Cerebellar cortex (tissue), 1 donor: ENCODE measurements around the gene FOXP2.
"Not testable (repeated sequence)": the region's sequence is repeated elsewhere in the genome, so short reads cannot be mapped to it uniquely, and the experiment has no call there.

Source experiments
- DNase-seq: peaks from one replicate; pipeline ENCODE4 v3.0.0-alpha.2; 2015; ENCODE audit warnings: low spot score

The FOXP2 gene

GRCh38 chr7:114590298-114590697, 175.7 kb downstream of the FOXP2 start:
- DNase-seq: no peak

GRCh38 chr7:114598946-114599345, 184.3 kb downstream of the FOXP2 start:
- DNase-seq: no peak

- no peak for DNase-seq
These were observed 191.5 kb downstream of the FOXP2 start for GRCh38 chr7:114606100-114606499.

DNA sequence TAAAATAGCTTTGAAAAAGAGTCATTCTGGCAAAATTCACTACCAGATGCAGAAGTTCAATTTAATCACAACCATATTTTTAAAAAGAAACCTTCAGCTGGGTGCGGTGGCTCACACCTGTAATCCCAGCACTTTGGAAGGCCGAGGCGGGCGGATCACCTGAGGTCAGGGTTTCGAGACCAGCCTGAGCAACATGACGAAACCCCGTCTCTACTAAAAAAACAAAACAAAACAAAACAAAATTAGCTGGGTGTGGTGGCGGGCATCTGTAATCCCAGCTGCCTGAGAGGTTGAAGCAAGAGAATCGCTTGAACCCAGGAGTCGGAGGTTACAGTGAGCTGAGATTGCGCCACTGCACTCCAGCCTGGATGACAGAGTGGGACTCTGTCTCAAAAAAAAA, 194.2 kb downstream of the FOXP2 start:
- DNase-seq: not testable (repeated sequence)

GRCh38 chr7:114620208-114620607, 205.6 kb downstream of the FOXP2 start:
- DNase-seq: no peak

DNA sequence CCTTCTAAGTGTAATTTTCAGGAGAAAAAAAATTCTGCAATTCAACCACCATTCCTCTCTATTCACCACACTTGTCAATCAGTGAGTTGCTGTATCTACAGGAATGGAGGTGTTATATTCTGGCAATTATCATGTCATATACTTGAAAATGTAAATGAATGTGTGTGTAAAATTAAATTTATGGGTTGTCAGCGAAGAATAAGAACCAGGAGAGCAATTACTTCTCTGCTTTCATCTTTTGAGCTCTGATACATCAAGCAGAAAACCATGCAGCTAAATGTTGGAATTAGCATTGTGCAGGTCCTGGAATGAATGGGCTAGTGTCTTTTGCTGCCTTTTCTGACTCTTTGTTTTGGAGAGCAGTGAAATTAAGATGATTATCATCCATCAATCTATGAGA, 207.6 kb downstream of the FOXP2 start:
- DNase-seq: no peak

- no peak for DNase-seq
These were observed 208.5 kb downstream of the FOXP2 start for GRCh38 chr7:114623146-114623545.

DNA sequence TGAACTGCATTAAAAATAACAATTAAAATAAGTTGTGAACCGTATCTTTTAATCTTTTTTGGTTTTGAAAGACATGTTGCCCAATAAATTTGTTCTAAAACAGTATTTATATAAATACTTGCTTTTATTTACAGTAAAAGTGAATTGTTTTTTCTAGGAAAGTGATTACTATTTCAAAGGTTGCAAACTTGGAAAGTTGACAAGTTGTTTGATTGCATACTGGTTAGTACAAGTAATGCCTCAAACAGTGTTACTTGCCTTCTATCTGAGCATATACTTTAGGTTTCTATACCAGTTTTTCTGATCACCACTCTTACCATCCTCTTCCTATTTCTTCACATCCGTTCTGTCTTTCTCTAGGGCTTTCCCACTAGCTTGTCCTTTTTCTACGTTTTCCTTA, 212.6 kb downstream of the FOXP2 start:
- DNase-seq: no peak

- DNase-seq: no peak
These were observed 213.7 kb downstream of the FOXP2 start for GRCh38 chr7:114628362-114628761.

GRCh38 chr7:114629762-114630161, 215.1 kb downstream of the FOXP2 start:
- DNase-seq: no peak

DNA sequence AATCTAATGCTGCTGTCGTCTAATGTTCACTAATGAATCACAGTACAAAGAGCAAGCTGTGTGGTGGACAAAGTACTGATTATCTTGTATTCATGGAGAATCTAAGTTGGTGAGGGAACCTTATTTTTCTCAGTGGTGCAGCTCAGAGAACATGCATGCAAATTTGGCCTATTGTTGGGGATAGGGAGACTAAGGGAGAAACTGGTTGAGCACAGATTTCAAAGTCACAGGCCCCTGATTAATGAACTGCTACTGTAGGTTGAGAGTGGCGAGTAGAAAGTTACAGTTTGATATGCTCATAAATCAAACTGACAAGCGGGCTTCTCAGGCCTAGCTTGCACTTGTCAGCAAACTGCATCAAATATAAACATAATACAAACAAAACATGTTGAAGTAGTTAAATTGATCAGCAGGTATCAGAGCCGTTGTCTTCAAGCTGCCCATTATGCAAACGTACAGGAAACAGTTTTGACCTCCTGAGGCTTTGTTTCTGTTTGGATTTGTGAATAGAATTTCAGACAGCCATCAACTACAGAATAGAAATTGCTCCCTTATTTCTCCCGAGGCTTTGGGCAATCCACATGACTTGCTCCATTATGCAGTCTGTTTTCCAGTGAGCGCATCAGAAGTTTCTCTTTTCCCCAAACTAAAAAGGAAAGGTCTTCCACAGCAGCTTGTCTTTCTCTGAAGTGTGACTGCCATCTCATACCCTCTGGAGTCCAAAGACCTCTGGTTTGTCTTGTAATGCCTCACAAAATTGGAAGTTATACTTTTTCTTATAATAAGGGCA, 215.8 kb downstream of the FOXP2 start:
- DNase-seq: no peak

DNA sequence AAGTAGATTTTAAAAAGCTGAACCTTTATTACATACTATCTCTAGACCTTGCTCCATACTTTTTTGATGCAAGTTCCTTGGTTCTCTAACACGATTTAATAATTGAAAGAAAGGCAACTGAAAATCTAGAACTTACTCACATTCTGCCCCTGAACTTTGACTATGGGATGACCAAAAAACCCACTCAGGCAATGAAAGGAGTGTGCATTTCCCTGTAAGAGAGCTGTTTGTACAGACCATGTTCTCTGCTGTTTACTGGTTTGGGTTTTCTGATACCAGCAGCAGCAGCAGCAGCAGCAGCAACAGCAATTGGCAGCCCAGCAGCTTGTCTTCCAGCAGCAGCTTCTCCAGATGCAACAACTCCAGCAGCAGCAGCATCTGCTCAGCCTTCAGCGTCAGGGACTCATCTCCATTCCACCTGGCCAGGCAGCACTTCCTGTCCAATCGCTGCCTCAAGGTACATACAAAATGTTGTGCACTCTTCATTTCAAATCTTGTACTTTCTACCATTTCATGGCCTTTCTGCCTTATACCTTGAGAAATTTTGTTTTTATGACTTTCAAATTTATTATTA, 216.7 kb downstream of the FOXP2 start:
- DNase-seq: no peak

DNA sequence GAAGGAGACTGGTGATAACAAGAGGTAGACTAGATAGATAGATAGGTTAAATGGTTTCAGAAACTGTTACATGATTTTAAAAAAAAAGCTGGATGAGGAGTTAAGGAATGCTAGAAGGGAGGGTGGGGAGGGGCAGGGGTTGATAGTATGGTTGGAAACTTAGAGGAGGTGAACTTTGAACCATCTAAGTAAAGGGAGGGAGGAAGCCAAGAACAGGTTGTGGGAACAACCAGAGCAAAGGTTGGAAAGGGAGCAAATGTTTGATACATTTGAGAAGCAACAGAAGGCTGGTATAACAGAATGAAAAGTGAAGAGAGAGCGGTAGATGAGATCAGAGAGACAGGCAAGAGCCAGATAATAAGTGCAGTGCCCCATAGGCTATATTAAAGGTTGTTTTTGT, 224.8 kb downstream of the FOXP2 start:
- no peak for DNase-seq

DNA sequence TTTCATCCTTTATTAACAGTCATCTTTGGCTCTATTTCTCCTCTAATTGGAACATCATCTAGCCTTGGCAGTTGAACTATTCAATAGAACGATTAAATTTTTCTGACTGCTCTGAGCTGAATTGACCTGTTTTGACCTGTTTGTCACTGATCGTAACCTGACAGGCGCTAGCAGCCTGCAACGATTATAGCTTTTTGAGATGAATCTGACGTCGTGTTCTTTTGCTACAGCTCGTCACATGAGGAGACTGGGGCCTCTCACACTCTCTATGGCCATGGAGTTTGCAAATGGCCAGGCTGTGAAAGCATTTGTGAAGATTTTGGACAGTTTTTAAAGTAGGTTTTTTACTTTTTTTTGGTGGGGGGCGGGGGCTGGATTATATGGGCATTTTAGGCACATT, 229.8 kb downstream of the FOXP2 start:
- no peak for DNase-seq

DNA sequence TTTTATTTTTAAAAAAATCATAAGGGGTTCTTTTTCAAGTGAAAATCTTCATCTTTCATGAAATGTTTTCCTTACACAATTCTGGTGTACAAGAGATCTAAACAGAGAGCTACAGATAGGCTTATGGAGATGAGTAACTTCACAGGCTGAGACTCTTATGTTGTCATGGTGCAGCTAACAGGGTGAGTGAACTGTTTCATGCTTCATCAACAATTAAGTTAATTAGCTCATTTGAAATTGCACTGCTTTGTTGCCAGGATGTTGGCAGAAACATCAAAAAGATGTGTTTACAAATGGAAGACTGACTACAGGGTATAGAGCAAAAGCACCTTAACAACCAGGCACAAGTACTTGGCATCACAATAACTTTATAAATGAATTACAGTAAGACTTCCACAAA, 230.8 kb downstream of the FOXP2 start:
- DNase-seq: no peak

GRCh38 chr7:114647518-114647917, 232.9 kb downstream of the FOXP2 start:
- DNase-seq: no peak

DNA sequence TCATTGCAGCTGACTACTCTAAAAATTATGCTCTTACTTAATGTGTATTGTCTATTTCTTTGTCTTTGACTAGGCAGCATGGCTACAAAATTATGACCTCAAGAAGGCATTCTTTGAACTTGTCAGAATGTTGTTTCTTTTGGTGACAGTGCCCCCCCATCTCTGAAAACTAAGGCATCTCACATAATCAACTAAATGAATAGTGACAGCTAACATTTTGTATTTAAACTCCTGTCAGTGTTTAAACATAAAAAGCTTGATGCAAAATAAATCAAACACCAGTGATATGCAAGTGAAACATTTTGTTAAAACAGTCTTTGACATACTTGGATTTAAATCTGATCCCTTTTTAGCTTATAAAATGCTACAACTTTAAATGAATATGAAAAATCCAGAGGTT, 233.5 kb downstream of the FOXP2 start:
- no peak for DNase-seq

DNA sequence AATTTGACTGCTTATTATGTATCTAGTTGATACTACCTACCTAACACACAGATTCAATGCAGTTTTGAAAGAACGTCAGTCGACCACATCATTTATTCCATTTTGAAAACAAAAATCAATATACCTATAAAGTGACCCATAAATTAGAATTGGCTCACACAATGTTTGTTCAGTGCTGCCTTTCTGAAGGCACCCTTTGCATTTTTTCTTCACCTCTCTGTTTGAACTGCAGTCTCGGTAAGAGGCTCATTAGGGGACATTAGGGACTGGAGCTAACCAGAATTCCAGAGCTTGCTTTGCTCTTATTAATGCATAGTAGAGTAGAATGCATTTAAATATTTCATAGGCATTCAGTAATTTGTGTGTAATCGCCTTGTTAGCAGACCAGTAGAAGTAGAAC, 234.1 kb downstream of the FOXP2 start:
- DNase-seq: no peak

- DNase-seq: no peak
These were observed 235.1 kb downstream of the FOXP2 start for GRCh38 chr7:114649689-114650088.

- no peak for DNase-seq
These were observed 235.9 kb downstream of the FOXP2 start for GRCh38 chr7:114650491-114650890.

GRCh38 chr7:114652041-114652440, 237.4 kb downstream of the FOXP2 start:
- DNase-seq: no peak

GRCh38 chr7:114653364-114654088, 238.9 kb downstream of the FOXP2 start:
- no peak for DNase-seq

- no peak for DNase-seq
These were observed 241.9 kb downstream of the FOXP2 start for GRCh38 chr7:114656466-114656865.
